Osteoblast (primary cell): ENCODE results near the gene FBLN1. TPM values are rescaled to one million over a fixed set of nuclear protein-coding genes. Genes with fewer than 3 reads are reported as not detected.

Experiments used
- DNase-seq: peaks from one replicate; pipeline ENCODE4 v3.0.0; 2011; ENCODE audit warnings: low spot score, mixed read lengths; ENCODE audit not compliant: insufficient read length; ENCODE audit errors: missing footprints
- H2AFZ ChIP-seq: 2 replicates; pipeline ENCODE4 v1.6.0; 2011; ENCODE audit warnings: mild to moderate bottlenecking, low read length
- H3K27ac ChIP-seq: 2 replicates; pipeline ENCODE4 v1.5.1; 2011; ENCODE audit warnings: mild to moderate bottlenecking, low read depth, low read length, moderate library complexity
- H3K27me3 ChIP-seq: 2 replicates; pipeline ENCODE4 v1.6.0; 2012; ENCODE audit warnings: mild to moderate bottlenecking, control low read depth, inconsistent platforms, low read length, moderate library complexity; ENCODE audit not compliant: insufficient read depth
- H3K36me3 ChIP-seq: 2 replicates; pipeline ENCODE4 v1.5.1; 2011; ENCODE audit warnings: mild to moderate bottlenecking, low read length, control low read depth, moderate library complexity; ENCODE audit not compliant: insufficient read depth
- H3K4me1 ChIP-seq: 2 replicates; pipeline ENCODE4 v1.5.1; 2011; ENCODE audit warnings: mild to moderate bottlenecking, low read length, control low read depth, moderate library complexity; ENCODE audit not compliant: insufficient read depth
- H3K4me2 ChIP-seq: 2 replicates; pipeline ENCODE4 v1.6.0; 2011; ENCODE audit warnings: mild to moderate bottlenecking, low read length; ENCODE audit not compliant: insufficient read depth
- H3K4me3 ChIP-seq: fragments of 200-600 bp; sonication (generic); 3 replicates; pipeline ENCODE4 v1.5.1; 2012; ENCODE audit warnings: mild to moderate bottlenecking, low read length, inconsistent platforms; ENCODE audit not compliant: insufficient read depth
- H3K79me2 ChIP-seq: 2 replicates; pipeline ENCODE4 v1.6.0; 2012; ENCODE audit warnings: mild to moderate bottlenecking, low read length, control low read depth, inconsistent platforms; ENCODE audit not compliant: insufficient read depth
- H3K9me3 ChIP-seq: 2 replicates; pipeline ENCODE4 v1.5.1; 2011; ENCODE audit warnings: low read depth, low read length, control low read depth
- H4K20me1 ChIP-seq: 2 replicates; pipeline ENCODE4 v1.6.0; 2012; ENCODE audit warnings: mild to moderate bottlenecking, low read length, control low read depth; ENCODE audit not compliant: insufficient read depth
- total RNA-seq: library from RNA; depleted of rRNA; stranded (reverse); fragments of >200 nt; gene quantifications from 2 replicates; pipeline ENCODE4 v1.2.3, GENCODE V29; 2012
- TF ChIP-seq, protein P1 (sequence below): IDR thresholded peaks from 2 replicates; pipeline ENCODE4 v1.5.1; 2011; ENCODE audit warnings: mild to moderate bottlenecking, low read depth, low read length, moderate library complexity; ENCODE audit errors: extremely low read depth

FBLN1 gene
- total RNA-seq, 1 donor = 88.3 TPM

- H3K4me3 ChIP-seq = peak overlapping the region; percentile 53
- peak; percentile 96 for DNase-seq
- H4K20me1 ChIP-seq = no peaks in the 10 kb centered on the region
- H3K4me1 ChIP-seq = peaks cover 22% of the 10 kb centered on the region
- H3K27ac ChIP-seq = peak overlapping the region; percentile 77
- peak overlapping the region; percentile 75 for H2AFZ ChIP-seq
- no peaks in the 10 kb centered on the region for H3K9me3 ChIP-seq
- no peaks in the 10 kb centered on the region for H3K36me3 ChIP-seq
- H3K27me3 ChIP-seq = no peaks in the 10 kb centered on the region
- no peaks in the 10 kb centered on the region for H3K79me2 ChIP-seq
- H3K4me2 ChIP-seq = peak overlapping the region; percentile 64
- TF ChIP-seq, protein P1, sequence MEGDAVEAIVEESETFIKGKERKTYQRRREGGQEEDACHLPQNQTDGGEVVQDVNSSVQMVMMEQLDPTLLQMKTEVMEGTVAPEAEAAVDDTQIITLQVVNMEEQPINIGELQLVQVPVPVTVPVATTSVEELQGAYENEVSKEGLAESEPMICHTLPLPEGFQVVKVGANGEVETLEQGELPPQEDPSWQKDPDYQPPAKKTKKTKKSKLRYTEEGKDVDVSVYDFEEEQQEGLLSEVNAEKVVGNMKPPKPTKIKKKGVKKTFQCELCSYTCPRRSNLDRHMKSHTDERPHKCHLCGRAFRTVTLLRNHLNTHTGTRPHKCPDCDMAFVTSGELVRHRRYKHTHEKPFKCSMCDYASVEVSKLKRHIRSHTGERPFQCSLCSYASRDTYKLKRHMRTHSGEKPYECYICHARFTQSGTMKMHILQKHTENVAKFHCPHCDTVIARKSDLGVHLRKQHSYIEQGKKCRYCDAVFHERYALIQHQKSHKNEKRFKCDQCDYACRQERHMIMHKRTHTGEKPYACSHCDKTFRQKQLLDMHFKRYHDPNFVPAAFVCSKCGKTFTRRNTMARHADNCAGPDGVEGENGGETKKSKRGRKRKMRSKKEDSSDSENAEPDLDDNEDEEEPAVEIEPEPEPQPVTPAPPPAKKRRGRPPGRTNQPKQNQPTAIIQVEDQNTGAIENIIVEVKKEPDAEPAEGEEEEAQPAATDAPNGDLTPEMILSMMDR = no peak
Measured at GRCh38 chr22:45612451-45612901, 109.8 kb downstream of the FBLN1 start.

GRCh38 chr22:45612940-45613339, 110.3 kb downstream of the FBLN1 start:
- TF ChIP-seq, protein P1 = no peak
- peak overlapping the region; percentile 64 for H3K4me2 ChIP-seq
- H3K27ac ChIP-seq = peak overlapping the region; percentile 77
- peak; percentile 54 for DNase-seq
- H4K20me1 ChIP-seq = no peaks in the 10 kb centered on the region
- H3K4me3 ChIP-seq = peak overlapping the region; percentile 53
- H3K4me1 ChIP-seq = peaks cover 19% of the 10 kb centered on the region
- no peaks in the 10 kb centered on the region for H3K36me3 ChIP-seq
- no peaks in the 10 kb centered on the region for H3K27me3 ChIP-seq
- H3K79me2 ChIP-seq = no peaks in the 10 kb centered on the region
- no peaks in the 10 kb centered on the region for H3K9me3 ChIP-seq
- peak overlapping the region; percentile 75 for H2AFZ ChIP-seq

- no peak overlapping the region for H3K4me2 ChIP-seq
- H3K79me2 ChIP-seq = no peaks in the 10 kb centered on the region
- TF ChIP-seq, protein P1 = no peak
Measured at GRCh38 chr22:45615364-45615763, 112.7 kb downstream of the FBLN1 start.

GRCh38 chr22:45616432-45616831, 113.7 kb downstream of the FBLN1 start:
- Histone ChIP-seq H2AFZ (no peak overlapping the region), H3K36me3 (no peaks in the 10 kb centered on the region), H3K9me3 (no peaks in the 10 kb centered on the region), H3K4me3 (no peak overlapping the region), H4K20me1 (no peaks in the 10 kb centered on the region), H3K79me2 (no peaks in the 10 kb centered on the region), H3K27me3 (no peaks in the 10 kb centered on the region), H3K4me2 (no peak overlapping the region), H3K4me1 (peaks cover 8% of the 10 kb centered on the region), H3K27ac (no peak overlapping the region)
- DNase-seq = no peak
- TF ChIP-seq, protein P1 = no peak

More at GRCh38 chr22:45615364-45615763, 112.7 kb downstream of the FBLN1 start:
- DNase-seq = no peak
- Histone ChIP-seq H3K36me3 (no peaks in the 10 kb centered on the region), H2AFZ (no peak overlapping the region), H3K4me3 (no peak overlapping the region), H3K9me3 (no peaks in the 10 kb centered on the region), H3K27ac (no peak overlapping the region), H3K4me1 (peaks cover 8% of the 10 kb centered on the region), H3K27me3 (no peaks in the 10 kb centered on the region), H4K20me1 (no peaks in the 10 kb centered on the region)
